HepG2 (cell line): ENCODE data around the gene FAM171A2. TPM values are rescaled to one million over a fixed set of nuclear protein-coding genes. Genes with fewer than 3 reads are reported as not detected.

ENCODE experiments used
- ATAC-seq: fragments of 200-7000 bp; cut with Tn5 transposase; 3 replicates; pipeline ENCODE4 v1.9.1; 2020; ENCODE audit warnings: mild to moderate bottlenecking, moderate library complexity
- BruUV-seq: library from RNA; stranded (reverse); fragments of 400-500 nt; replicated peaks from 2 replicates; lab custom pipeline; 2021; lab: Mats Ljungman, UMichigan
- CTCF ChIA-PET: fragments of 300-600 bp; formaldehyde crosslinking; extraction: SDS; loops from one replicate; lab custom pipeline; 2021; ENCODE audit warnings: low total read pairs, inconsistent platforms, low intra/inter-chr PET ratio; lab: Yijun Ruan, JAX
- POLR2A ChIA-PET: fragments of 350-600 bp; sonication (Branson Sonifier 250); formaldehyde crosslinking; loops from one replicate; lab custom pipeline; 2020; ENCODE audit warnings: antibody characterized with exemption, inconsistent platforms; lab: Yijun Ruan, JAX
- DNase-seq: peaks from one replicate; pipeline ENCODE4 v3.0.0-alpha.2; 2015; ENCODE audit warnings: low spot score
- FAIRE-seq: peaks from 3 replicates; lab custom pipeline; 2011; peaks lifted over from hg19 to GRCh38; lab: Jason Lieb, UNC
- H2AFZ ChIP-seq: one replicate; pipeline ENCODE4 v1.6.1; 2011; ENCODE audit warnings: low read length, inconsistent platforms
- H3K27ac ChIP-seq: fragments of 300-600 bp; 3 replicates; pipeline ENCODE4 v1.8.0; 2011; ENCODE audit warnings: mixed run types, mild to moderate bottlenecking, mixed read lengths, low read length, inconsistent platforms; ENCODE audit not compliant: insufficient read depth; ENCODE audit errors: extremely low read length
- H3K27me3 ChIP-seq, 2 experiments: fragments of 200-600 bp in 1 of 2; 2 replicates in 1 of 2; 3 replicates in 1 of 2; pipeline versions ENCODE4 v1.6.0 to v1.8.0; 2011; ENCODE audit warnings: low read length in 2 of 2, mild to moderate bottlenecking in 2 of 2, moderate library complexity in 2 of 2, inconsistent platforms in 1 of 2; ENCODE audit not compliant: insufficient read depth in 2 of 2, control insufficient read depth in 1 of 2
- H3K36me3 ChIP-seq, 2 experiments: fragments of 200-600 bp in 1 of 2; replicated peaks in 1 of 2; 2 replicates in 1 of 2; 3 replicates in 1 of 2; pipeline versions ENCODE4 v1.5.1 to v1.8.0; 2011; ENCODE audit warnings: low read length in 2 of 2, inconsistent platforms in 1 of 2; ENCODE audit not compliant: insufficient read depth in 2 of 2, control insufficient read depth in 1 of 2
- H3K4me1 ChIP-seq: 2 replicates; pipeline ENCODE4 v1.5.1; 2012; ENCODE audit warnings: low read length, inconsistent platforms; ENCODE audit not compliant: insufficient read depth
- H3K4me2 ChIP-seq: 2 replicates; pipeline ENCODE4 v1.6.0; 2011; ENCODE audit warnings: low read depth, low read length, inconsistent platforms
- H3K4me3 ChIP-seq, 3 experiments: fragments of 200-600 bp in 1 of 3; sonication (generic), shearing (Covaris generic) in 1 of 3; replicated peaks in 1 of 3; 2 replicates each; pipeline ENCODE4 v1.5.1; 2011 to 2016; ENCODE audit warnings: low read length in 3 of 3, inconsistent platforms in 2 of 3, low read depth in 2 of 3, mild to moderate bottlenecking in 2 of 3, control low read depth in 1 of 3, mixed read lengths in 1 of 3; ENCODE audit not compliant: insufficient read depth in 1 of 3
- H3K79me2 ChIP-seq: one replicate; pipeline ENCODE4 v1.6.1; 2011; ENCODE audit warnings: low read length, inconsistent platforms; ENCODE audit not compliant: insufficient read depth
- H3K9ac ChIP-seq: 2 replicates; pipeline ENCODE4 v1.6.0; 2011; ENCODE audit warnings: mild to moderate bottlenecking, low read depth, low read length, inconsistent platforms; ENCODE audit not compliant: insufficient read depth
- H3K9me3 ChIP-seq: 2 replicates; pipeline ENCODE4 v1.5.1; 2012; ENCODE audit warnings: mild to moderate bottlenecking, low read length
- H4K20me1 ChIP-seq: 2 replicates; pipeline ENCODE4 v1.6.0; 2011; ENCODE audit warnings: inconsistent platforms, mild to moderate bottlenecking, low read length, moderate library complexity; ENCODE audit not compliant: insufficient read depth
- AFF4 ChIP-seq: sonication (generic); formaldehyde crosslinking; IDR thresholded peaks from 2 replicates; pipeline ENCODE4 v1.4.0; 2020; ENCODE audit warnings: missing genetic modification reagents
- CREB1 ChIP-seq, 2 experiments: fragments of 450-650 bp in 1 of 2; IDR thresholded peaks; 2 replicates each; pipeline ENCODE4 v1.6.1; 2016 to 2017; ENCODE audit warnings: control low read depth in 1 of 2, mild to moderate bottlenecking in 1 of 2, missing compliant biosample characterization in 1 of 2, missing genetic modification characterization in 1 of 2
- IKZF4 ChIP-seq: sonication (generic); formaldehyde crosslinking; IDR thresholded peaks from 2 replicates; pipeline ENCODE4 v1.5.1; 2020; ENCODE audit warnings: borderline replicate concordance, mild to moderate bottlenecking, low read depth, missing genetic modification reagents; ENCODE audit errors: not compliant biosample characterization
- ISX ChIP-seq: sonication (generic); formaldehyde crosslinking; conservative IDR thresholded peaks from 2 replicates; pipeline ENCODE4 v1.5.0; 2020; ENCODE audit warnings: missing genetic modification reagents
- KDM4B ChIP-seq: sonication (generic); formaldehyde crosslinking; IDR thresholded peaks from 2 replicates; pipeline ENCODE4 v1.4.0; 2020; ENCODE audit warnings: missing genetic modification reagents
- NBN ChIP-seq: fragments of 450-650 bp; conservative IDR thresholded peaks from 2 replicates; pipeline ENCODE4 v1.6.1; 2017
- PAXIP1 ChIP-seq: sonication (generic); formaldehyde crosslinking; conservative IDR thresholded peaks from 2 replicates; pipeline ENCODE4 v1.4.0; 2020; ENCODE audit warnings: mild to moderate bottlenecking, missing genetic modification reagents, moderate library complexity
- ZNF44 ChIP-seq: sonication (generic); formaldehyde crosslinking; IDR thresholded peaks from 2 replicates; pipeline ENCODE4 v1.5.1; 2020; ENCODE audit warnings: mild to moderate bottlenecking, missing genetic modification reagents
- ZNF670 ChIP-seq: sonication (generic); formaldehyde crosslinking; IDR thresholded peaks from 2 replicates; pipeline ENCODE4 v1.8.0; 2022; ENCODE audit warnings: mild to moderate bottlenecking, missing genetic modification reagents, borderline replicate concordance
- WGBS: methylation state at CpG from one replicate; pipeline ENCODE4 v1.1.6; 2017; ENCODE audit warnings: low lambda C conversion rate; 5-methylcytosine and 5-hydroxymethylcytosine counted together
- in situ Hi-C: cut with HindIII; loops from 2 replicates; pipeline ENCODE4 v1.10.0; 2017; ENCODE audit warnings: low pct_unique_long_range_greater_than_20kb; ENCODE audit not compliant: extremely low pct_ligation_motif_present
- intact Hi-C: fragments of 100-400 bp; cut with micrococcal nuclease; formaldehyde crosslinking; loops from one replicate; pipeline ENCODE4 v1.10.0; 2022; ENCODE audit not compliant: unreplicated experiment
- polyA plus RNA-seq, 8 experiments: library from polyadenylated mRNA; depleted of rRNA in 3 of 8; stranded (reverse) in 7 of 8; unstranded in 1 of 8; fragments of >200 nt; fragmentation: Illumina TruSeq in 4 of 8; extraction: Trizol in 4 of 8; gene quantifications; 2 replicates each; pipeline versions ENCODE4 v1.2.1 to v1.2.3, GENCODE V29; 2011 to 2016; ENCODE audit warnings: low read depth in 4 of 8, missing spikeins in 1 of 8, mixed read lengths in 1 of 8; ENCODE audit not compliant: insufficient read depth in 1 of 8
- total RNA-seq, 5 experiments: library from RNA; depleted of rRNA; stranded (reverse); fragments of >200 nt; fragmentation: Illumina TruSeq; extraction: Trizol; gene quantifications; 2 replicates each; pipeline ENCODE4 v1.2.3, GENCODE V29; 2016; ENCODE audit warnings: low read depth in 1 of 5
- TF ChIP-seq, protein P1 (sequence below): sonication (generic); formaldehyde crosslinking; IDR thresholded peaks from 2 replicates; pipeline ENCODE4 v1.5.0; 2020; ENCODE audit warnings: mild to moderate bottlenecking, missing genetic modification reagents
- TF ChIP-seq, protein P2 (sequence below): sonication (generic); formaldehyde crosslinking; IDR thresholded peaks from 2 replicates; pipeline ENCODE4 v1.4.0; 2020; ENCODE audit warnings: missing genetic modification reagents

Gene FAM171A2
- total and polyA plus RNA-seq, 2 of the 13 experiments (the other 11 are each of a cell fraction or from before 2014, with no cell fraction given), result 1.8 to 3.6 TPM

DNA sequence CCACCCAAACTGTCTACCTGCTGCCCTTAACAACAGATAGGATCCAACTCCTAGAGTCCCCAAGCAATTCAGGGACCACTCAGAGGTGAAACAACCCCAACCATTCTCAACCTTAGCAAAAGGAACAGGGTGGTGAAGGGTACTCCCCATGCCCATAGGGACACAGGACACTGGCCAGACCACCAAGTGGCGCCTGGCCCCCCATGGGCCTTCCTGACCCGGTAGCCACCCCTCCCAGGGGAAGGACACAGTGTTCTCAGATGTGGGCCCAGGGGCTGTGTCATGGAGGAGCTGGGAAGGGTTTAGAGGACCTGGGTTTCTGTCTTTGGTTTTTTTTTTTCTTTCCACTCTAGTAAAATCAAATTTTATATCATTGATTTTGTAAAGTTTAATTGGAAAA is 29.3 kb downstream of the FAM171A2 start (continued):
- no peak for TF ChIP-seq AFF4 (CRISPR knock-in tag)

DNA sequence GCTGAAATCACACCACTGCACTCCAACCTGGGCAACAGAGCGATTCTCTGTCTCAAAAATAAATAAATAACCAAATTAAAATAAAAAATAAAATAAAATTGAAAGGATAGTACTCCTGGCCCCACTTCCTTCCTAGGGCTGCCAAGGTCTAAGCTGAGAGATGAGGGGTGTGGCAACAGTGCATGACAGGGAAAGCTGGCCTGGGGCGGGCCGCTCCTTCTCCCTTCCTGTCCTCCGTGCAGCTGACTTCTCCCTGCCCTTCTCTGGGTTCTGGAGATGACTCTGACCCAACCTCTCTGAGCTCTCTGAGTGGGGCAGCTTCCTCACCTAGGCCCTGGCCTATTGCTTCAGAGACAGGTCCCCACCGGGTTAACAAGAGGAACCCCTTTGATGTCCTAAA is 30.3 kb downstream of the FAM171A2 start:
- H4K20me1 ChIP-seq, result no peaks in the 10 kb centered on the region
- peaks cover 2 to 40% of the 10 kb centered on the region in 2 experiments for H3K27me3 ChIP-seq
- ChIA-PET POLR2A (interaction anchor here (1.6 to 2.3 kb wide), 2 partner anchors 10 to 12 kb away, joined by 5 to 8 read pairs; partner anchors contain the start of gene GRN), CTCF (no interaction called here)
- DNase-seq, result no peak
- WGBS, result 12% methylated on average over 4 of the region's 5 CpGs
- no peak overlapping the region for H3K27ac ChIP-seq
- BruUV-seq, result no TSS peak
- no peaks in the 10 kb centered on the region for H3K36me3 ChIP-seq
- no peak for FAIRE-seq
- no peaks in the 10 kb centered on the region for H3K9me3 ChIP-seq
- no peak overlapping the region for H2AFZ ChIP-seq
- no peak for ATAC-seq
- no peaks in the 10 kb centered on the region for H3K79me2 ChIP-seq
- H3K9ac ChIP-seq, result no peak overlapping the region
- in situ Hi-C loops (no loop called here), intact Hi-C loops (no loop called here)
- peaks cover 35% of the 10 kb centered on the region for H3K4me1 ChIP-seq
- no peak overlapping the region for H3K4me3 ChIP-seq
- H3K4me2 ChIP-seq, result no peak overlapping the region
- TF ChIP-seq IKZF4 (CRISPR knock-in tag), result no peak
- no peak for TF ChIP-seq PAXIP1 (CRISPR knock-in tag)
- TF ChIP-seq, protein P1, sequence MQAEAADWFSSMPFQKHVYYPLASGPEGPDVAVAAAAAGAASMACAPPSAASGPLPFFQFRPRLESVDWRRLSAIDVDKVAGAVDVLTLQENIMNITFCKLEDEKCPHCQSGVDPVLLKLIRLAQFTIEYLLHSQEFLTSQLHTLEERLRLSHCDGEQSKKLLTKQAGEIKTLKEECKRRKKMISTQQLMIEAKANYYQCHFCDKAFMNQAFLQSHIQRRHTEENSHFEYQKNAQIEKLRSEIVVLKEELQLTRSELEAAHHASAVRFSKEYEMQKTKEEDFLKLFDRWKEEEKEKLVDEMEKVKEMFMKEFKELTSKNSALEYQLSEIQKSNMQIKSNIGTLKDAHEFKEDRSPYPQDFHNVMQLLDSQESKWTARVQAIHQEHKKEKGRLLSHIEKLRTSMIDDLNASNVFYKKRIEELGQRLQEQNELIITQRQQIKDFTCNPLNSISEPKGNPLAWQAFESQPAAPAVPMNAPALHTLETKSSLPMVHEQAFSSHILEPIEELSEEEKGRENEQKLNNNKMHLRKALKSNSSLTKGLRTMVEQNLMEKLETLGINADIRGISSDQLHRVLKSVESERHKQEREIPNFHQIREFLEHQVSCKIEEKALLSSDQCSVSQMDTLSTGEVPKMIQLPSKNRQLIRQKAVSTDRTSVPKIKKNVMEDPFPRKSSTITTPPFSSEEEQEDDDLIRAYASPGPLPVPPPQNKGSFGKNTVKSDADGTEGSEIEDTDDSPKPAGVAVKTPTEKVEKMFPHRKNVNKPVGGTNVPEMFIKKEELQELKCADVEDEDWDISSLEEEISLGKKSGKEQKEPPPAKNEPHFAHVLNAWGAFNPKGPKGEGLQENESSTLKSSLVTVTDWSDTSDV (CRISPR knock-in tag), result no peak
- TF ChIP-seq NBN, result no peak
- TF ChIP-seq ZNF670 (CRISPR knock-in tag), result no peak
- no peak for TF ChIP-seq ISX
- TF ChIP-seq KDM4B (CRISPR knock-in tag), result no peak
- TF ChIP-seq ZNF44 (CRISPR knock-in tag), result no peak
- no peak for TF ChIP-seq CREB1 (IDR thresholded peaks at IDR 0.05)
- no peak for TF ChIP-seq CREB1 (CRISPR knock-in tag; IDR thresholded peaks at IDR 0.05)
- TF ChIP-seq, protein P2, sequence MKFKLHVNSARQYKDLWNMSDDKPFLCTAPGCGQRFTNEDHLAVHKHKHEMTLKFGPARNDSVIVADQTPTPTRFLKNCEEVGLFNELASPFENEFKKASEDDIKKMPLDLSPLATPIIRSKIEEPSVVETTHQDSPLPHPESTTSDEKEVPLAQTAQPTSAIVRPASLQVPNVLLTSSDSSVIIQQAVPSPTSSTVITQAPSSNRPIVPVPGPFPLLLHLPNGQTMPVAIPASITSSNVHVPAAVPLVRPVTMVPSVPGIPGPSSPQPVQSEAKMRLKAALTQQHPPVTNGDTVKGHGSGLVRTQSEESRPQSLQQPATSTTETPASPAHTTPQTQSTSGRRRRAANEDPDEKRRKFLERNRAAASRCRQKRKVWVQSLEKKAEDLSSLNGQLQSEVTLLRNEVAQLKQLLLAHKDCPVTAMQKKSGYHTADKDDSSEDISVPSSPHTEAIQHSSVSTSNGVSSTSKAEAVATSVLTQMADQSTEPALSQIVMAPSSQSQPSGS (CRISPR knock-in tag), result no peak
